ENCODE data around the gene FPR2. TPM values are rescaled to one million over a fixed set of nuclear protein-coding genes. Genes with fewer than 3 reads are reported as not detected.

Gene FPR2
- total and polyA plus RNA-seq, 9 of the 15 experiments (the other 6 are each of a cell fraction or from before 2014, with no cell fraction given), result 0.03 to 0.15 (median 0.07) TPM; not detected in 6

DNA sequence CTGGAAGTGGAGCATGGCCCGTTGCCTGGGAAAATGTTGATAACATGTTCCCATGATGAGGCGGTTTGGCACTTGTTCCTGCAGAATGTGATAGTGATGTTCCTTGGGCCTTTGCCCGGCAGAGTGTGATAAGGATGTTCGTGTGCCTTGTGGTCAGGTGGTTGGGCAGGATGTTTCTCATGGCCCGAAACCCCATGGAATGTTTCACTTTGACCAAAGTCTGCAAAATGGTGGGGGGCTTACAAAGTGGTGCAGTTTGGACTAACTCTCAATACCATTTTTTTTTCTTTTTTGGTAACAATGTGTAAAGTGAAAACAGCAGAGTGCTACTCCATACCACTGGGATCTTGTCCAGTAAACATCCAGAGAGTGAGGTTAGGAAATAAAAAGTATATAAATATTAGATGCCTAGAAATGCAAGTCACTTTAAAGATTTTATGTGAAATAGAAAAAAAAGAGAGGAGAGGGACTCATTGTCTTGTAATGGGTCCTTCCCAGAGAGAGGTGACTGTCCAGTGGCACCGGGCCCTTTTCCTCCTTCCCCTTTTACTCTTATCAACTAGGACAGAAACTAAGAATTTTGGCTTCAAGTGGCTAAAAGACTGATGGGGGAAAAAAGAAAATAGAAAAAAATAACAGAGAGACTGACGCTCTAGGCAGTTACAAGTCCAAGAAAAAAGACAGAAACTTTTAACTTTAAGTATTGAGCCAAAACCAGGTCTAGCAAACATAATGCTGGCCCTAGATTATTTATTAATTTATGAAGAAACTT, 39.7 kb downstream of the FPR2 start (continued):
- TF ChIP-seq HNRNPUL1 (IDR thresholded peaks at IDR 0.05; ENCODE audit: low read length), result no peak
- TF ChIP-seq ARID3A (IDR thresholded peaks at IDR 0.05; ENCODE audit: borderline replicate concordance, low read depth, low read length), result peak; percentile 38; the same call in 1 of the 2 replicates
- TF ChIP-seq ZNF668 (CRISPR knock-in tag; IDR thresholded peaks at IDR 0.05), result no peak
- TF ChIP-seq POLR2A (conservative IDR thresholded peaks at IDR 0.05), result no peak
- TF ChIP-seq, protein P1, sequence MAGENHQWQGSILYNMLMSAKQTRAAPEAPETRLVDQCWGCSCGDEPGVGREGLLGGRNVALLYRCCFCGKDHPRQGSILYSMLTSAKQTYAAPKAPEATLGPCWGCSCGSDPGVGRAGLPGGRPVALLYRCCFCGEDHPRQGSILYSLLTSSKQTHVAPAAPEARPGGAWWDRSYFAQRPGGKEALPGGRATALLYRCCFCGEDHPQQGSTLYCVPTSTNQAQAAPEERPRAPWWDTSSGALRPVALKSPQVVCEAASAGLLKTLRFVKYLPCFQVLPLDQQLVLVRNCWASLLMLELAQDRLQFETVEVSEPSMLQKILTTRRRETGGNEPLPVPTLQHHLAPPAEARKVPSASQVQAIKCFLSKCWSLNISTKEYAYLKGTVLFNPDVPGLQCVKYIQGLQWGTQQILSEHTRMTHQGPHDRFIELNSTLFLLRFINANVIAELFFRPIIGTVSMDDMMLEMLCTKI (IDR thresholded peaks at IDR 0.05; ENCODE audit: partially characterized antibody), result no peak
- TF ChIP-seq KDM5B (IDR thresholded peaks at IDR 0.05; ENCODE audit: insufficient replicate concordance, low read depth, low read length), result no peak
- no peak for TF ChIP-seq YBX1 (IDR thresholded peaks at IDR 0.05)
- peak; percentile 80 for TF ChIP-seq SMARCC2 (IDR thresholded peaks at IDR 0.05; ENCODE audit: low read depth)
- TF ChIP-seq CBX5 (IDR thresholded peaks at IDR 0.05; ENCODE audit: borderline replicate concordance, low read depth), result no peak
- TF ChIP-seq, protein P2, sequence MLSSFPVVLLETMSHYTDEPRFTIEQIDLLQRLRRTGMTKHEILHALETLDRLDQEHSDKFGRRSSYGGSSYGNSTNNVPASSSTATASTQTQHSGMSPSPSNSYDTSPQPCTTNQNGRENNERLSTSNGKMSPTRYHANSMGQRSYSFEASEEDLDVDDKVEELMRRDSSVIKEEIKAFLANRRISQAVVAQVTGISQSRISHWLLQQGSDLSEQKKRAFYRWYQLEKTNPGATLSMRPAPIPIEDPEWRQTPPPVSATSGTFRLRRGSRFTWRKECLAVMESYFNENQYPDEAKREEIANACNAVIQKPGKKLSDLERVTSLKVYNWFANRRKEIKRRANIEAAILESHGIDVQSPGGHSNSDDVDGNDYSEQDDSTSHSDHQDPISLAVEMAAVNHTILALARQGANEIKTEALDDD (IDR thresholded peaks at IDR 0.05), result no peak
- TF ChIP-seq TCFL5 (CRISPR knock-in tag; conservative IDR thresholded peaks at IDR 0.05), result no peak; the same call in 1 of the 2 replicates
- TF ChIP-seq PKNOX1 (IDR thresholded peaks at IDR 0.05), result peak; percentile 8; the same call in 1 of the 2 replicates
- TF ChIP-seq EHMT2 (IDR thresholded peaks at IDR 0.05), result no peak
- TF ChIP-seq, protein P3, sequence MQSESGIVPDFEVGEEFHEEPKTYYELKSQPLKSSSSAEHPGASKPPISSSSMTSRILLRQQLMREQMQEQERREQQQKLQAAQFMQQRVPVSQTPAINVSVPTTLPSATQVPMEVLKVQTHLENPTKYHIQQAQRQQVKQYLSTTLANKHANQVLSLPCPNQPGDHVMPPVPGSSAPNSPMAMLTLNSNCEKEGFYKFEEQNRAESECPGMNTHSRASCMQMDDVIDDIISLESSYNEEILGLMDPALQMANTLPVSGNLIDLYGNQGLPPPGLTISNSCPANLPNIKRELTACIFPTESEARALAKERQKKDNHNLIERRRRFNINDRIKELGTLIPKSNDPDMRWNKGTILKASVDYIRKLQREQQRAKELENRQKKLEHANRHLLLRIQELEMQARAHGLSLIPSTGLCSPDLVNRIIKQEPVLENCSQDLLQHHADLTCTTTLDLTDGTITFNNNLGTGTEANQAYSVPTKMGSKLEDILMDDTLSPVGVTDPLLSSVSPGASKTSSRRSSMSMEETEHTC (IDR thresholded peaks at IDR 0.05), result peak; percentile 97
- TF ChIP-seq, protein P4, sequence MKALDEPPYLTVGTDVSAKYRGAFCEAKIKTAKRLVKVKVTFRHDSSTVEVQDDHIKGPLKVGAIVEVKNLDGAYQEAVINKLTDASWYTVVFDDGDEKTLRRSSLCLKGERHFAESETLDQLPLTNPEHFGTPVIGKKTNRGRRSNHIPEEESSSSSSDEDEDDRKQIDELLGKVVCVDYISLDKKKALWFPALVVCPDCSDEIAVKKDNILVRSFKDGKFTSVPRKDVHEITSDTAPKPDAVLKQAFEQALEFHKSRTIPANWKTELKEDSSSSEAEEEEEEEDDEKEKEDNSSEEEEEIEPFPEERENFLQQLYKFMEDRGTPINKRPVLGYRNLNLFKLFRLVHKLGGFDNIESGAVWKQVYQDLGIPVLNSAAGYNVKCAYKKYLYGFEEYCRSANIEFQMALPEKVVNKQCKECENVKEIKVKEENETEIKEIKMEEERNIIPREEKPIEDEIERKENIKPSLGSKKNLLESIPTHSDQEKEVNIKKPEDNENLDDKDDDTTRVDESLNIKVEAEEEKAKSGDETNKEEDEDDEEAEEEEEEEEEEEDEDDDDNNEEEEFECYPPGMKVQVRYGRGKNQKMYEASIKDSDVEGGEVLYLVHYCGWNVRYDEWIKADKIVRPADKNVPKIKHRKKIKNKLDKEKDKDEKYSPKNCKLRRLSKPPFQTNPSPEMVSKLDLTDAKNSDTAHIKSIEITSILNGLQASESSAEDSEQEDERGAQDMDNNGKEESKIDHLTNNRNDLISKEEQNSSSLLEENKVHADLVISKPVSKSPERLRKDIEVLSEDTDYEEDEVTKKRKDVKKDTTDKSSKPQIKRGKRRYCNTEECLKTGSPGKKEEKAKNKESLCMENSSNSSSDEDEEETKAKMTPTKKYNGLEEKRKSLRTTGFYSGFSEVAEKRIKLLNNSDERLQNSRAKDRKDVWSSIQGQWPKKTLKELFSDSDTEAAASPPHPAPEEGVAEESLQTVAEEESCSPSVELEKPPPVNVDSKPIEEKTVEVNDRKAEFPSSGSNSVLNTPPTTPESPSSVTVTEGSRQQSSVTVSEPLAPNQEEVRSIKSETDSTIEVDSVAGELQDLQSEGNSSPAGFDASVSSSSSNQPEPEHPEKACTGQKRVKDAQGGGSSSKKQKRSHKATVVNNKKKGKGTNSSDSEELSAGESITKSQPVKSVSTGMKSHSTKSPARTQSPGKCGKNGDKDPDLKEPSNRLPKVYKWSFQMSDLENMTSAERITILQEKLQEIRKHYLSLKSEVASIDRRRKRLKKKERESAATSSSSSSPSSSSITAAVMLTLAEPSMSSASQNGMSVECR (CRISPR knock-in tag; IDR thresholded peaks at IDR 0.05), result 0 out of 2 replicates have a peak, but pooled peaks have one; percentile 42
- peak; percentile 69 for TF ChIP-seq MTA1 (IDR thresholded peaks at IDR 0.05; ENCODE audit: borderline replicate concordance)
- TF ChIP-seq MCM2 (IDR thresholded peaks at IDR 0.05; ENCODE audit: low read depth), result no peak

Data from K562 (cell line).